Testis (tissue), 2 donors: ENCODE measurements around the gene SLC16A1.

Source experiments
- CTCF ChIP-seq, 3 experiments: fragments of 450-650 bp in 2 of 3; fragments of 200-600 bp in 1 of 3; sonication (generic) in 1 of 3; IDR thresholded peaks; one replicate each; pipeline ENCODE4 v1.5.1; 2016 to 2019; ENCODE audit warnings: antibody characterized with exemption in 3 of 3, mild to moderate bottlenecking in 2 of 3, moderate library complexity in 1 of 3
- POLR2A ChIP-seq: fragments of 450-650 bp; IDR thresholded peaks from one replicate; pipeline ENCODE4 v1.6.1; 2017; ENCODE audit warnings: antibody characterized with exemption, mild to moderate bottlenecking, moderate library complexity

GRCh38 chr1:112878321-112878720 is 77.7 kb downstream of the SLC16A1 start:
- no peak for TF ChIP-seq POLR2A
- TF ChIP-seq CTCF (IDR thresholded peaks at IDR 0.05): no peak
